Caco-2 (cell line): ENCODE measurements around the gene MDP1. TPM values are rescaled to one million over a fixed set of nuclear protein-coding genes. Genes with fewer than 3 reads are reported as not detected.
A peak's percentile ranks its signal among the peaks of the same experiment; 100 is the strongest.

ENCODE experiments used
- BruUV-seq: library from RNA; stranded (reverse); fragments of 400-500 nt; replicated peaks from 2 replicates; lab custom pipeline; 2021; lab: Mats Ljungman, UMichigan
- CTCF ChIA-PET: fragments of 300-600 bp; sonication (Branson Sonifier 250); formaldehyde crosslinking; loops from one replicate; lab custom pipeline; 2022; ENCODE audit warnings: antibody characterized with exemption; lab: Charles Lee
- POLR2A ChIA-PET: fragments of 300-600 bp; sonication (Branson Sonifier 250); formaldehyde crosslinking; loops from one replicate; lab custom pipeline; 2022; ENCODE audit warnings: antibody characterized with exemption; lab: Charles Lee
- DNase-seq, 2 experiments: peaks; one replicate each; pipeline versions ENCODE4 v3.0.0 to v3.0.0-alpha.2; 2020 to 2022
- H3K27me3 ChIP-seq: replicated peaks from 2 replicates; pipeline ENCODE4 v1.6.0; 2011; ENCODE audit warnings: low read length; ENCODE audit not compliant: control insufficient read depth, insufficient read depth
- H3K36me3 ChIP-seq: 2 replicates; pipeline ENCODE4 v1.5.1; 2011; ENCODE audit warnings: low read length; ENCODE audit not compliant: control insufficient read depth, insufficient read depth
- H3K4me1 ChIP-seq: fragments of 250-450 bp; sonication (Bioruptor Pico); 2 replicates; pipeline ENCODE4 v1.5.1; 2020; ENCODE audit warnings: mild to moderate bottlenecking
- H3K4me3 ChIP-seq: 2 replicates; pipeline ENCODE4 v1.5.1; 2011; ENCODE audit warnings: low read depth, mild to moderate bottlenecking, control low read depth, low read length
- H3K9me3 ChIP-seq: fragments of 250-450 bp; sonication (Bioruptor Pico); 2 replicates; pipeline ENCODE4 v1.5.1; 2020; ENCODE audit warnings: mild to moderate bottlenecking, moderate library complexity
- H3K27ac Mint-ChIP-seq: one replicate; pipeline ENCODE4 v1.8.0; 2022; ENCODE audit warnings: mixed read lengths; ENCODE audit not compliant: unreplicated experiment
- H3K27me3 Mint-ChIP-seq: one replicate; pipeline ENCODE4 v1.8.0; 2022; ENCODE audit warnings: mixed read lengths; ENCODE audit not compliant: insufficient read depth, unreplicated experiment
- H3K36me3 Mint-ChIP-seq: one replicate; pipeline ENCODE4 v1.8.0; 2022; ENCODE audit warnings: mild to moderate bottlenecking, mixed read lengths; ENCODE audit not compliant: insufficient read depth, unreplicated experiment
- H3K4me1 Mint-ChIP-seq: one replicate; pipeline ENCODE4 v1.8.0; 2022; ENCODE audit warnings: low read depth, mixed read lengths; ENCODE audit not compliant: unreplicated experiment
- H3K4me3 Mint-ChIP-seq: one replicate; pipeline ENCODE4 v1.8.0; 2022; ENCODE audit warnings: mild to moderate bottlenecking, moderate library complexity, mixed read lengths; ENCODE audit not compliant: unreplicated experiment
- H3K9me3 Mint-ChIP-seq: one replicate; pipeline ENCODE4 v1.8.0; 2022; ENCODE audit warnings: mixed read lengths; ENCODE audit not compliant: unreplicated experiment
- CTCF ChIP-seq, 2 experiments: fragments of 200-600 bp in 1 of 2; IDR thresholded peaks; 1 replicate in 1 of 2; 2 replicates in 1 of 2; pipeline versions ENCODE4 v1.5.1 to v1.8.0; 2011 to 2022; ENCODE audit warnings: antibody characterized with exemption in 1 of 2, control low read depth in 1 of 2, inconsistent platforms in 1 of 2, low read depth in 1 of 2, low read length in 1 of 2, mild to moderate bottlenecking in 1 of 2, moderate library complexity in 1 of 2; ENCODE audit not compliant: insufficient read depth in 1 of 2, severe bottlenecking in 1 of 2, unreplicated experiment in 1 of 2
- intact Hi-C: fragments of 100-400 bp; cut with micrococcal nuclease; formaldehyde crosslinking; loops from one replicate; pipeline ENCODE4 v1.10.0; 2022; ENCODE audit not compliant: unreplicated experiment
- total RNA-seq: library from RNA; stranded (reverse); gene quantifications from 2 replicates; pipeline ENCODE4 v1.2.3, GENCODE V29; 2022

Gene MDP1
- total RNA-seq, 1 experiment from 2014 or later = 20.5 TPM

- BruUV-seq = TSS peak; percentile 66
These were observed 15.6 kb upstream of the MDP1 start for GRCh38 chr14:24231263-24232120.

GRCh38 chr14:24228902-24229301 is 13.0 kb upstream of the MDP1 start:
- ChIA-PET CTCF (no interaction called here), POLR2A (interaction anchor here (0.6 kb wide), 1 partner anchor 33 kb away, joined by 6 read pairs; no protein-coding TSS in a partner anchor)
- TF ChIP-seq CTCF (IDR thresholded peaks at IDR 0.05; ENCODE audit: insufficient read depth in 1 of 2, low read depth in 1 of 2, low read length in 1 of 2, severe bottlenecking in 1 of 2, unreplicated experiment in 1 of 2) = no peak
- no peaks in the 10 kb centered on the region for H3K4me1 ChIP-seq
- Mint-ChIP-seq H3K36me3 (peaks cover 37% of the 10 kb centered on the region), H3K4me1 (peaks cover 6% of the 10 kb centered on the region), H3K9me3 (no peaks in the 10 kb centered on the region), H3K4me3 (no peak overlapping the region), H3K27ac (no peak overlapping the region), H3K27me3 (no peaks in the 10 kb centered on the region)
- no TSS peak for BruUV-seq
- H3K36me3 ChIP-seq = no peaks in the 10 kb centered on the region
- no peak for DNase-seq
- H3K9me3 ChIP-seq = no peaks in the 10 kb centered on the region
- H3K4me3 ChIP-seq = no peak overlapping the region
- no peaks in the 10 kb centered on the region for H3K27me3 ChIP-seq
- intact Hi-C loops = no loop called here

More at GRCh38 chr14:24231263-24232120, 15.6 kb upstream of the MDP1 start:
- Mint-ChIP-seq H3K36me3 (peaks cover 28% of the 10 kb centered on the region), H3K9me3 (no peaks in the 10 kb centered on the region), H3K4me1 (peaks cover 6% of the 10 kb centered on the region), H3K27me3 (no peaks in the 10 kb centered on the region), H3K4me3 (peak overlapping the region; percentile 81), H3K27ac (peak overlapping the region; percentile 85)
- peak overlapping the region; percentile 76 for H3K4me3 ChIP-seq
- TF ChIP-seq CTCF (IDR thresholded peaks at IDR 0.05; ENCODE audit: insufficient read depth in 1 of 2, low read depth in 1 of 2, low read length in 1 of 2, severe bottlenecking in 1 of 2, unreplicated experiment in 1 of 2) = no peak
- H3K27me3 ChIP-seq = no peaks in the 10 kb centered on the region
- no peaks in the 10 kb centered on the region for H3K9me3 ChIP-seq
- no peaks in the 10 kb centered on the region for H3K4me1 ChIP-seq
- peaks cover 3% of the 10 kb centered on the region; the same call in 1 of the 2 replicates for H3K36me3 ChIP-seq
- DNase-seq = peak in 1 of 2 experiments; percentile 16
- CTCF ChIA-PET = interaction anchor here (1.4 kb wide), 1 partner anchor 11 kb away, joined by 7 read pairs; the partner anchor contains the start of gene TINF2
- intact Hi-C loops = loop anchor here (1.0 kb wide), 2 partner anchors 11 to 15 kb away; partner anchors contain the start of genes MDP1 and TINF2
- POLR2A ChIA-PET = interaction anchor here (0.6 to 0.9 kb wide), 2 partner anchors 18 to 90 kb away, joined by 3 to 9 read pairs; partner anchors contain the start of genes CHMP4A and EMC9

GRCh38 chr14:24226473-24226872 is 10.6 kb upstream of the MDP1 start:
- H3K27me3 ChIP-seq = no peaks in the 10 kb centered on the region
- no peaks in the 10 kb centered on the region for H3K36me3 ChIP-seq
- no TSS peak for BruUV-seq
- no peak overlapping the region for H3K4me3 ChIP-seq
- DNase-seq = no peak
- Mint-ChIP-seq H3K4me3 (no peak overlapping the region), H3K36me3 (peaks cover 37% of the 10 kb centered on the region), H3K27ac (no peak overlapping the region), H3K4me1 (peaks cover 6% of the 10 kb centered on the region), H3K9me3 (no peaks in the 10 kb centered on the region), H3K27me3 (no peaks in the 10 kb centered on the region)
- no peak for TF ChIP-seq CTCF (IDR thresholded peaks at IDR 0.05; ENCODE audit: insufficient read depth in 1 of 2, low read depth in 1 of 2, low read length in 1 of 2, severe bottlenecking in 1 of 2, unreplicated experiment in 1 of 2)
- H3K4me1 ChIP-seq = no peaks in the 10 kb centered on the region
- CTCF ChIA-PET = no interaction called here
- no peaks in the 10 kb centered on the region for H3K9me3 ChIP-seq
- POLR2A ChIA-PET = no interaction called here
- intact Hi-C loops = no loop called here
